ENCODE measurements around the gene FAM3B.

DNA sequence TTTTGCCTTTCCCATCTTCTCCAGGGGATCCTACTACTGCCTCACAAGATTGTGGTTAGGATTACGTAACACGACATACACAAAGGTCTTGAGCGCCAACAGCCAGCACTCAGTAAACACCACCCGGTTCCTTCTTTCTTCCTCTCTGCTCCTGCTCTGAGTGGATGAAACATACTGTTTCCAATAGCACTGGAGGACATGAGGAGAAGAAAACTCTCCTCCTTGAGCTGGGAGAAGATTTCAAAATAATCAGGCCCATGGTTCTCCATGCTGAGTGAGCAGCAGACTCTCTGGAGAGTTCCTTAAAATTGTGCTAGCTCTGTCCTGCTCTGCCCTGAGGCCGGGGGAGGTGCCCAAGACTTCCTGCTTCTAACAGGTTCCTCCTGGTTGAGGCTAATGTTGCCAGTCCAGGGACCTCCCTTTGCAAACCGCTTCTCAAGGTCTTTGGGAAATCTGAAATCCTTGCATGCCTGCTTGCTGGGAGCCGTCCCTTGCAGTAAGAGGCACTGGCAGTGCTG lies 80.0 kb downstream of the FAM3B start:
- TF ChIP-seq, protein P1, sequence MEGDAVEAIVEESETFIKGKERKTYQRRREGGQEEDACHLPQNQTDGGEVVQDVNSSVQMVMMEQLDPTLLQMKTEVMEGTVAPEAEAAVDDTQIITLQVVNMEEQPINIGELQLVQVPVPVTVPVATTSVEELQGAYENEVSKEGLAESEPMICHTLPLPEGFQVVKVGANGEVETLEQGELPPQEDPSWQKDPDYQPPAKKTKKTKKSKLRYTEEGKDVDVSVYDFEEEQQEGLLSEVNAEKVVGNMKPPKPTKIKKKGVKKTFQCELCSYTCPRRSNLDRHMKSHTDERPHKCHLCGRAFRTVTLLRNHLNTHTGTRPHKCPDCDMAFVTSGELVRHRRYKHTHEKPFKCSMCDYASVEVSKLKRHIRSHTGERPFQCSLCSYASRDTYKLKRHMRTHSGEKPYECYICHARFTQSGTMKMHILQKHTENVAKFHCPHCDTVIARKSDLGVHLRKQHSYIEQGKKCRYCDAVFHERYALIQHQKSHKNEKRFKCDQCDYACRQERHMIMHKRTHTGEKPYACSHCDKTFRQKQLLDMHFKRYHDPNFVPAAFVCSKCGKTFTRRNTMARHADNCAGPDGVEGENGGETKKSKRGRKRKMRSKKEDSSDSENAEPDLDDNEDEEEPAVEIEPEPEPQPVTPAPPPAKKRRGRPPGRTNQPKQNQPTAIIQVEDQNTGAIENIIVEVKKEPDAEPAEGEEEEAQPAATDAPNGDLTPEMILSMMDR (IDR thresholded peaks at IDR 0.05) = no peak
- TF ChIP-seq POLR2A (IDR thresholded peaks at IDR 0.05) = no peak

All from transverse colon (tissue), 3 donors.